SJCRH30 (cell line): ENCODE measurements around the gene KCNIP3. TPM values are rescaled to one million over a fixed set of nuclear protein-coding genes. Genes with fewer than 3 reads are reported as not detected.

Experiments
- DNase-seq, 2 experiments: peaks; one replicate each; pipeline ENCODE4 v3.0.0-alpha.2; 2015 to 2020
- H3K27ac ChIP-seq: fragments of 250-450 bp; sonication (Bioruptor Pico); 2 replicates; pipeline ENCODE4 v1.5.1; 2020; ENCODE audit warnings: mild to moderate bottlenecking, moderate library complexity
- H3K27me3 ChIP-seq: fragments of 250-450 bp; sonication (Bioruptor Pico); 2 replicates; pipeline ENCODE4 v1.5.1; 2020; ENCODE audit warnings: mild to moderate bottlenecking, moderate library complexity
- H3K36me3 ChIP-seq: fragments of 250-450 bp; sonication (Bioruptor Pico); 2 replicates; pipeline ENCODE4 v1.5.1; 2020; ENCODE audit warnings: mild to moderate bottlenecking, moderate library complexity
- H3K4me1 ChIP-seq: fragments of 250-450 bp; sonication (Bioruptor Pico); 2 replicates; pipeline ENCODE4 v1.5.1; 2020; ENCODE audit warnings: mild to moderate bottlenecking, moderate library complexity
- H3K4me3 ChIP-seq: fragments of 250-450 bp; sonication (Bioruptor Pico); 2 replicates; pipeline ENCODE4 v1.5.1; 2020; ENCODE audit warnings: mild to moderate bottlenecking, moderate library complexity
- H3K9me3 ChIP-seq: fragments of 250-450 bp; sonication (Bioruptor Pico); replicated peaks from 2 replicates; pipeline ENCODE4 v1.5.1; 2020; ENCODE audit warnings: mild to moderate bottlenecking, moderate library complexity
- total RNA-seq: library from RNA; depleted of rRNA; stranded (reverse); fragments of >200 nt; shearing (Covaris generic); gene quantifications from 2 replicates; pipeline ENCODE4 v1.2.3, GENCODE V29; 2014

KCNIP3 gene
- total RNA-seq, 1 experiment from 2014 or later = not detected

DNA sequence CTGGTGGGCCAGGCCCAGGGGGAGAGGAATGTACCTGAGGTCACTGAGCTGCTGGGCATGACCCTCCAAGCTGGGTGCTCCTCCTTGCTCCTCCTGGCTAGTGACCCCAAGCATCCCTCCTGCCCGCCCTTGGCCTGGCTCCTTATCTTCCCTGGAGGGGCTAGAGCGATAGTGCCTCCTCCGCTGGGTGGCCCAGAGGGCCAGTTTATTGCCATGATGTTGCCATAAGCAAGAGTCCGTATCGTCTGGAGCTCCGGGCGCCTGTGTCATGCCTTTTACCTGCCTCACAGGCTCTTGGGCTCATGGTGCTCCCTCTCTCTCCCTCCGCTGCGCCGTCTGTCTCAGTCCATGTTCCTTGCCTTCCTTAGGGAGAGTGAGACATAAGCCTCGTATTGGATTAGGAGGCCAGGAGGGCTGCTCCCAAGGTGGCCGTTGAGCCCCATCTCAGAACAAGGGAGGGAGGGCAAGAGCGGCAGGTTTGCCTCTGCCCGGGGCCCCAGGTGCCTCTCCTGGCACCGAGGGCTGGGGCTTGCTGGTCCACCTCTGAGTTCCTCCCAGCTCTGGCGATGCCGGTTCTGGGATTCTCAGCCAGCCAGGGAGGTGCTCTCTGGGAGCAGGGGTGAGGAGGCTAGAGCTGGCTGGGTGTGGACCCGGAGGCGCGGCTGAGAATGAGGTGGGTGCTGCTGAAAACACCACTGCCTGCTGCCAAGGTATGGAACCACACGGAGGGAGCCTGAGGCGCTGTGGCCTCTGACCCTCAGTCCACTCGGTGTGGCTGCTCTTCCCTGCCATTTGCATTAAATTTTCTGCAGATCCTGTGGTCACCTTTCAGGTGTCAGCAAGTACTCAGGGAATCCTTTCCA is 22.6 kb downstream of the KCNIP3 start:
- Histone ChIP-seq H3K9me3 (no peaks in the 10 kb centered on the region), H3K36me3 (no peaks in the 10 kb centered on the region), H3K4me1 (no peaks in the 10 kb centered on the region), H3K4me3 (no peak overlapping the region), H3K27ac (no peak overlapping the region), H3K27me3 (peaks cover 16% of the 10 kb centered on the region)
- no peak for DNase-seq

DNA sequence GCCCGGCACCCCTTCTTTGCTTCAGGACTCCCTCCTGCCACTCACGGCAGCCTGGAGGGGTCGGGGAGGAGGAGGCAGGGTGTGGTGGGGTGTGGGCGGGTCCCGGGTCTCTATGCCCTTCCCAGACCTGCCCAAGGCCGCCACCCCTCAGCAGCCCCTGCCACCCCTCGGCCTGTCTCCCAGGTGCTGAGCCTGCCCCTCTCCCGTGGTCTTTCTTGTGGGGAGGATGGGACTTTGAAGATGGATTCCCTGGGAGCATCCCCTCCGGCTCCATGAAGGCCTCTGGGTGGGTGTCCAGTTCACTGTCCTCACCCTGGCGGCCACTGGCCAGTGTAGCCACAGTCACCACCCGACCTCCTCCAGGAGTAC is 23.2 kb downstream of the KCNIP3 start:
- no peaks in the 10 kb centered on the region for H3K4me1 ChIP-seq
- no peak overlapping the region for H3K27ac ChIP-seq
- H3K4me3 ChIP-seq = no peak overlapping the region
- peaks cover 12% of the 10 kb centered on the region for H3K27me3 ChIP-seq
- H3K36me3 ChIP-seq = no peaks in the 10 kb centered on the region
- DNase-seq = no peak
- H3K9me3 ChIP-seq = no peaks in the 10 kb centered on the region

DNA sequence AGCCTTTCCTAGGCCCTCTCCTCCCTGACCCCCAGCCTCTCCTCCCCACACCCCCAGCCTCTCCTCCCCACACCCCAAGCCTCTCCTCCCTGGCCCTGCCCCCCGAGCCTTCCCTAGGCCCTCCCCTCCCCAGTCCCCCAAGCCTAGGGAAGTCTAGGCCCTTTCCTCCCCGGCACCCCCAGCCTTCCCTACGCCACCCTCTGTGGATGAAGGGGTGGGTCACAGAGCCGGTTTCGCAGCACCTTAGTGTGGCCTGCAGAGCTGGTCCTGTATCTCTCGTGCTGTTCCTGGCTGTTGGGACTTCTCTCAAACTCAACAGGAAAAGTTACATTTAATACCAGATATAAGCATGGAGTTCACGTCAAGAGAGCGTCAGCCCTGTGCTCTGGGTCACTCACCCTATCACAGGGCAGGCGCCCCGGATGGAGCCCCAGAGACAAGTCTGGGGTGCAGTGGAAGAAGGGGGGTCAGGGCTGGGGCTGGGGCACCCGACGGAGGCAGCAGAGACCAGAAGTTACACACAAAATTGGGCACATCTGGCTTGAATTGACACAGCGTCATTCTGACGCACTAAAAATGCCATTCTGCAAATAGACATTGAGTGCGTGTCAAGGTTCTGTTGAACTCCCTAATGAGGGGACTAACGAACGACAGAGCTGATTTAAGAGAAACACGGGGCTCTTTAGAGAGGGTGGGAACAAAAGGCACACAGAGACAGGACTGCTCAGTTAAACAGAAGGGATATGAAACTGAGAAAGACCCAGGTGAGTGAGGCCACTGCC is 24.0 kb downstream of the KCNIP3 start:
- H3K4me1 ChIP-seq = no peaks in the 10 kb centered on the region
- H3K9me3 ChIP-seq = no peaks in the 10 kb centered on the region
- no peak overlapping the region for H3K4me3 ChIP-seq
- DNase-seq = no peak
- H3K27ac ChIP-seq = no peak overlapping the region
- H3K36me3 ChIP-seq = no peaks in the 10 kb centered on the region
- H3K27me3 ChIP-seq = peaks cover 12% of the 10 kb centered on the region

DNA sequence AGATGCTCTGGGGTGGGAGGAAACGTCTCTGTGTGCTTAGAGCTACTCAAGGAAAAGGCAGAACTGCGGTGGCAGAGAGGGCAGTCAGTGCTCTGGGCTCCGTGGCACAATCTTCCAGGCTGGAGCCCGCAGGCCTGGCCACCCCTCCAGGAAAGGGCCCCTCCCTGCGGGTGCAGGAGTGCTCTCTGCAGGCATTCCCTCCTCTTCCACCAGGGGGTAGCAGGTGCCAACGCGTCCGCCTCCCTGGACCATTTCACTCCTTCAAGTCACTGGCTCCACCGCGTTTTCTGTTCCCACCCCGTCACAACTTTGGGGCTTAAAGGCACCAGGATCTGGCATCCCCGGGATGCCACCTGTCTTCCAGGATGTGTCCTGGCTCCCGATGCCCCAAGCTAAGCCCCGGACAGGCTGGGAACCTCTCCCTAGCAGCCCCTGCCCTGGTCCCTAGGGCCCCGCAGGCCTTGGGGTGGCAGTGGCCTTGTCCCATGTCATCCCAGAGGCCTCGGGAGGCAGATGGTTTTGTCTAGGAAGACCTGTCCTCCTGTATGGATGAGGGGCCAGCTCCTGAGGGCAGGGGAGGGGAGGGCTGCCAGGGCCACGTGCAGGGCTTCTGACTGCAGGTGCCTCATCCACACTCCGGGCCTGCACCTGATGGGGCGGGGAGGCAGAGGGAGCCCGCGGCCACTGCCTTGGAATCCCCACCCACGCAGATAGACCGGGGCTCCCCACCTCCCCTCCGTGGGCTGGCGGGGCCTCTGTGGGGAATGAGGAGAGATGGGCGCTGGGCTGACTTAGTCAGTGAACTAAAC is 26.4 kb downstream of the KCNIP3 start:
- Histone ChIP-seq H3K9me3 (no peaks in the 10 kb centered on the region), H3K4me3 (no peak overlapping the region), H3K36me3 (no peaks in the 10 kb centered on the region), H3K27ac (no peak overlapping the region), H3K4me1 (no peaks in the 10 kb centered on the region), H3K27me3 (peaks cover 8% of the 10 kb centered on the region; the same call in 1 of the 2 replicates)
- no peak for DNase-seq

DNA sequence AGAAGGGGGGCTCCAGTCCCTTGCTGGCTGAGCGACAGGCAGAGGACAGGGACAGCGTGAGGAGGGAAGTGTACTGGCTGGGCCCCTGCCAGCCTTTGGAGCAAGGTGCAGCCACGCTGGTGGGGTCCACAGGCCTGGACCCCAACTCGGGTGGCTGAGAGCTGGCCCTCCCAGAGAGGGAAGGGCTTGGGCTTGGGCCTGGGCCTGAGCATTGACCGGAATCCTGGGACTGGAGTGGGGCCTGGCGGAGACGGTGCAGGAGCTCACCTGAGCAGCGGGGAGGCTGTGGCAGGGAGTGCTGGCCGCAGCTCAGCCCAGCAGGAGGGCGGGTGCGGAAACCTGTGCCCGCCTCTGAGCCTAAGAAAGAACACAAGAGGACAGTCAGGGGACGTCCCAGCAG is 27.9 kb downstream of the KCNIP3 start:
- Histone ChIP-seq H3K27me3 (no peaks in the 10 kb centered on the region), H3K4me3 (no peak overlapping the region), H3K36me3 (no peaks in the 10 kb centered on the region), H3K27ac (no peak overlapping the region), H3K9me3 (no peaks in the 10 kb centered on the region), H3K4me1 (no peaks in the 10 kb centered on the region)
- no peak for DNase-seq

DNA sequence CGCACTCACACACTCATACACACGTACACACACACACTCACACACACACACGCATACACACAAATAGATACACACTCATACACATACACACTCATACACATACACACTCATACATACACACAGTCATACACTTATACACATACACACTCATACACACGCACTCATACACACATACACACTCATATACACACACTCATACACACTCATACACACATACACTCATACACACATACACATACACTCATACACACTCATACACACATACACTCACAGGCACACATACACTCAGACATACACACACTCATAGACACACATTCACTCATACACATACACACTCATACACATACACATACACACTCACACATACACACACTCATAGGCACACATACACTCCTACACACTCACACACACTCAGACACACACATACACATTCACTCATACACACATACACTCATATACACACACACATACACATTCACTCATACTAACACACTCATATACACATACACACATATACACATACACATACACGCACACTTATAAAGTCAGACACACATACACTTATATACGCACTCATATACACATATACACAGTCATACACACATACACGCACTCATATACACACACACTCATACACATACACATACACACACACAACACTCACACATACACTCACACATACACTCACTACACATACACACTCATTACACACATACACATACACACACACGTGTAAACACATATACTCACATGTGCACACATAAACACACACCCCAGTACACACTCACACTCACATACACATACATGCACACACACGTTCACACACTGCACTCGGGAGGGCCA is 28.7 kb downstream of the KCNIP3 start:
- Histone ChIP-seq H3K4me3 (no peak overlapping the region), H3K27me3 (no peaks in the 10 kb centered on the region), H3K36me3 (no peaks in the 10 kb centered on the region), H3K9me3 (no peaks in the 10 kb centered on the region), H3K27ac (no peak overlapping the region), H3K4me1 (no peaks in the 10 kb centered on the region)
- DNase-seq = no peak

DNA sequence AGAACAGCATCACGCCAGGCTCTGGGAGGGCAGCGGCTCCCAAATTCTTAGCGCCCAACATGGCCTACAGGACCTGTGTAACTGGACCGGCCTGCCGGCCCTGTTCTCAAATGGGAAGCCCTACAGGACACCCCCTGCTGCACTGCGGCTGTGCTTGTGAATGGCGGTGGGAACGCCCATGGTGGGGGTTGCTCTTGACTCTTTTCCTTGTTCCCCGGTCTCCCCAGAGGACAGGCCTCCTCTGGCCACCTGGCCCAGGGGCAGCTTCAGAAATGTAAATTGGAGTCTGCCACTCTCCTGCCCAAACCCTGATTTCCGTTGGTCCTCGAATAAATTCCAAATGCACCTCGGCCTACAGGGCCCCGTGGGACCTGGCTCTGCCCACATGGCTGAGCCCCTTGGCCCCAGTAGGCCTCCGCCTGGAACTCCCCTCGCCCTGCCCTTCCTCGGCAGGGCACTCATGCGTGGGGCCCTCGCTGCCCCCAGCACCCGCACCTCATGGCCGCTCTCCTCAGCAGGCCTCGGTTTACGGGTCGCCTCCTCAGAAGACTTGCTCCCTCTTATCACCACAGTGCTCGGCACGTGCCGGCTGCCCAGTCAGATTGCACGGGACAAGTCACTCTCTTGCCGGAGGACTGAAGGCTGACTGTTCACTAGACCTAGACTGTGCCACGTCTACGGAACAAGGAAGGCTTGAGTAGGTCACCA is 29.4 kb downstream of the KCNIP3 start:
- no peaks in the 10 kb centered on the region for H3K9me3 ChIP-seq
- no peak overlapping the region for H3K4me3 ChIP-seq
- H3K36me3 ChIP-seq = no peaks in the 10 kb centered on the region
- H3K4me1 ChIP-seq = no peaks in the 10 kb centered on the region
- no peaks in the 10 kb centered on the region for H3K27me3 ChIP-seq
- DNase-seq = no peak
- H3K27ac ChIP-seq = no peak overlapping the region

DNA sequence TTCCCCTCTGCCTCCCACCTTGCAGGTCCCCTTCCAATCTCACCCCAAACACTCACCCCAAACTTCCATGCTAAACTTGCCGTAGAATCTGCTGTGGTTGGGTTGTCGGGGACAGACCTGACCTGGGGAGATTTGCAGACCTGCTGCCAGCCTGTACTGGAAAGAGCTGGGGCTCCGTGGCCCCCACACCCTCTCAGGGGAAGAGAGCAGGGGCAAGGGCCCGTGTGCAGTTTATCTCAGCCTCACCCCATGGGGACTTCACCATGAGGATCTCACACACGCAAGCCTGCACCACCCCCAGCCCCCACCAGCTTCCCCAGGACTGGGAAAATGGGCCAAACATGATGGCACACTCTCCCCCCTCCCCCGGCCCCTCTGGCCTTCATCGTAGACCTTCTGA is 30.7 kb downstream of the KCNIP3 start:
- Histone ChIP-seq H3K36me3 (no peaks in the 10 kb centered on the region), H3K4me3 (no peak overlapping the region), H3K9me3 (no peaks in the 10 kb centered on the region), H3K27ac (no peak overlapping the region), H3K4me1 (no peaks in the 10 kb centered on the region), H3K27me3 (no peaks in the 10 kb centered on the region)
- no peak for DNase-seq

DNA sequence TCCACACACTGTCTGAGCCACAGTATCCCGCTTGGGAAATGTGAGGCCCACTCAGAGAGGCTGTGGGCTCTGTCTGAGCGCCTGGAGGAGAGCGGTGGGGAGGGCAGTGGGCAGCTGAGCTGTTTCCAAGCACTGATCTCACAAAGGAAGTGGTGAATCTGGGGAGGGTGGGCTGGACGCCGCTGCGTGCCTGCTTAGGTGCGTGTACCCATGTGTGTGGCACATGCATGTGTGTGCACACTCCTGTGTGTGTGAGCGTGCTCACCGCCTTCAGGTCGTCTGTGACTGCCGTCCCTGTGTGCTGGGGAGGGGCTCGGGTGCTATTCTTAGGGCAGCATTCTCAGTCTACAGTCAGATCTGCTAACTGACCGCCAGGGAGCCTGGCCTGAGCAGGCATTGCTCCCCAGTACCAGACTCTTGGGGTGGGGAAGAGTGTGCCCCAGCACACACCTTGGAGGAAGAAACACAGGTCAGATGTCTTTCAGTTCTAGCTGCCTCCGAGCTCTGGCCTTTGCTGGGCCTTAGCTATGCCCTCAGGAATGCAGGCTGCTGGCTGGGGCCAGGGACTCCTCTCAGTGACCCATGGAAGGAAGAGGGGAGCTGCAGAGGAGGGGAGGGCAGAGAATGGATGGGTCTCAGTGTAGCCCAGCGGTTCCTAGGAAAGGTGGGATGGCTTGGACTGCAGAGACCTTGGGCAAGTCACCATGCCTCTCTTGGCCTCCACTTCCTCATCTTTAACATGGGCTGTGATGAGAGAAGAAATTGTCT is 31.4 kb downstream of the KCNIP3 start:
- Histone ChIP-seq H3K27ac (no peak overlapping the region), H3K4me1 (no peaks in the 10 kb centered on the region), H3K4me3 (no peak overlapping the region), H3K9me3 (no peaks in the 10 kb centered on the region), H3K36me3 (no peaks in the 10 kb centered on the region), H3K27me3 (no peaks in the 10 kb centered on the region)
- DNase-seq = no peak

DNA sequence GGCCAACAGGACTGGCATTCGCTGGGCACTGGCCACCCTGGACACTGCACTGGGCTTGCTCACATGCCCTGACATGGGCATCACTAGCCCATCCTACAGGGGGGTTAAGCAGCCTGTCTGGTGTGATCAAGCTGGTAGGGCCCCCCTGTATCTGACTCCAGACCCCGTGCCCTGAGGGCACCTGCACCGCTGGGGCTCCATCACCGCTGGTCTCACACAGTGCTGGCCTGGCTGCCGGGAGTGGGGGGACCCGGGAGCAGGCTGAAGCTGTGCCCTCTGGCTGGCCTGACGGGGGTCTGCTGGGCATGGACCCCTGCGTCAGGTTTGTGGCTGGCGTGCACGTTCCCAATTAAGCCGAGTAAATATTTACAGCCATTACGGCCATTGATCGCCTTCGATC is 32.3 kb downstream of the KCNIP3 start:
- H3K4me1 ChIP-seq = peaks cover 2% of the 10 kb centered on the region; the same call in 1 of the 2 replicates
- DNase-seq = no peak

DNA sequence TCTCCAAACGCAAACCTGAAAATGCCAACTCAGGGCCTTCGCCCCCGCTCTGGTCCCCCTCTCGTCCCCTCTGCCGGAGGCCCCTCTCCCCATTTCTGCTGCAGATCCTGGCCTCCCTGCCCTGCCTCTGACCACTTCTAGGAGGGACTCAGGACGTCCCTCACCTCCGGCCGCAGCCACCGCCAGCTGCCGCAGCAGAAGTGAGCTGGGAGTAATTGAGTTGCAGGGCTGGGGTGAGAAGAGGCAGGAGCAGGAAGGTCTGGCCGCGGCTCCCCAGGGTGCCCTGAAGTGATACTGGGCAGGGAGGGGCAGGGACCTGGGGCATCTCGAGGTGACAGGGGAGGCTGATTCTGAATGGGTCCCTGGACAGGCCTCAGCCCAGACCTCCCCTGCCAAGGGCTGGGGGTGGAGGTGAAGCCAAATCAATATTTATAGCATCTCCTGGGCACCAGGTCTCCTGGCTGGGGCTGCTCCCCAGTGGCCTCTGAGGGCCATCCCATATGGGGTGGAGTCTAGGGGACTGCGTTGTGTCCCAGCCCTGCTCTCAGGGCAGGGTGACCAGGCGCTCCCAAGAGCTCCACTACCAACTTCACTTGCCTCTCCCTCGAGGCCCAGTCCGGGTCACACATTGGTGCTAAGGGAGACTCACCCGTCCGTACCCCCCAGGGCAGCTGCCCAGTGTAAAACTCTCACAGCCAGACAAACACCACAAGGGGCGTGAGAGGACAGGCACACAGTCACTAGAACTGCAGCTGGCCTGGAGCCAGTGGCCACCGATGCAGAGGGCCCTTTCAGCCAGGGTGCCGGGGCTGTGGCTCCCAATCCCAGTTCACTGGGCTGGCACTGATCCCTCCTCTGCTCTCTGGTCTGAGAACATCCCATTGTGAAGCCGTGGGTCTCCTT is 33.0 kb downstream of the KCNIP3 start:
- Histone ChIP-seq H3K4me3 (no peak overlapping the region), H3K9me3 (no peaks in the 10 kb centered on the region), H3K36me3 (no peaks in the 10 kb centered on the region), H3K4me1 (peaks cover 2% of the 10 kb centered on the region; the same call in 1 of the 2 replicates), H3K27ac (no peak overlapping the region), H3K27me3 (no peaks in the 10 kb centered on the region)
- DNase-seq = peak in 1 of 2 experiments; percentile 27

More for the DNA sequence above, 32.3 kb downstream of the KCNIP3 start:
- Histone ChIP-seq H3K36me3 (no peaks in the 10 kb centered on the region), H3K9me3 (no peaks in the 10 kb centered on the region), H3K27me3 (no peaks in the 10 kb centered on the region), H3K27ac (no peak overlapping the region), H3K4me3 (no peak overlapping the region)

DNA sequence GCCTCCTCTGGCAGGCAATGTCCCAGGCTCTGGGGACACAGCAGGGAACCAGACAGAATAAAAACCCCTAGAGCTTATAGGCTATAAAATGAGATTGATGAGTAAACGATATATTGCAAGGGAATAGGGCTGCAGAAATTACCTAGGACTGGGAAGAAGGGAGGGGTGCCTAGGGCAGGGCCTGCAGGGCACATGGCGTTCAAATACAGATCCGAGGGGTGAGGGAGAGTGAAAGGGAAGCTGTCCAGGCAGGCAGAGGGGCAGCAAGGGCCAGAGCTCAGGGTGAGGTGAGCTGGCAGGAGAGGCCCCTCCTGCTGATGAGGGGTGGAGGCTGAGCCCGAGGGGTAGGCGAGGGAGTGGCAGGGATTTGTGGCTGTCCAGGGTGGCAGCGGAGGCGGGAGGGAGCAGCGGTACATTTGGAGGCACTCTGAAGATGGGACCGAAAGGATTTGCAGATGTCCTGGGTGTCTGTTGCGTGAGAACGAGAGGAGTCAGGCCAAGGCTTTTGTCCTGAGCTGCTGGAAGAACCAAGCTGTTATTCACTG is 33.7 kb downstream of the KCNIP3 start:
- H3K27me3 ChIP-seq = no peaks in the 10 kb centered on the region
- H3K4me1 ChIP-seq = peaks cover 2% of the 10 kb centered on the region; the same call in 1 of the 2 replicates
- H3K27ac ChIP-seq = no peak overlapping the region
- no peaks in the 10 kb centered on the region for H3K36me3 ChIP-seq
- H3K9me3 ChIP-seq = no peaks in the 10 kb centered on the region
- DNase-seq = no peak
- no peak overlapping the region for H3K4me3 ChIP-seq
